K562 (cell line): ENCODE results near the gene SLFNL1. TPM values are rescaled to one million over a fixed set of nuclear protein-coding genes. Genes with fewer than 3 reads are reported as not detected.
A peak's percentile ranks its signal among the peaks of the same experiment; 100 is the strongest.

Experiments used
- ATAC-seq: fragments of 200-7000 bp; cut with Tn5 transposase; 3 replicates; pipeline ENCODE4 v1.9.1; 2020; ENCODE audit warnings: moderate library complexity
- BruUV-seq: library from RNA; stranded (reverse); fragments of 400-500 nt; replicated peaks from 2 replicates; lab custom pipeline; 2021; lab: Mats Ljungman, UMichigan
- CTCF ChIA-PET: fragments of 300-600 bp; formaldehyde crosslinking; extraction: SDS; loops from one replicate; lab custom pipeline; 2021; ENCODE audit warnings: low intra/inter-chr PET ratio; lab: Yijun Ruan, JAX
- POLR2A ChIA-PET: fragments of 300-600, 350-650 bp; sonication (Branson Sonifier 250); formaldehyde crosslinking; extraction: SDS; loops from one replicate; lab custom pipeline; 2021; ENCODE audit warnings: antibody characterized with exemption, inconsistent platforms; lab: Yijun Ruan, JAX
- DNase-seq, 4 experiments: peaks; one replicate each; pipeline versions ENCODE4 v3.0.0 to v3.0.0-alpha.2; 2011 to 2018; ENCODE audit warnings: low spot score in 3 of 4, mixed read lengths in 3 of 4; ENCODE audit errors: extremely low read depth in 1 of 4
- FAIRE-seq: peaks from 2 replicates; lab custom pipeline; 2011; peaks lifted over from hg19 to GRCh38; lab: Jason Lieb, UNC
- H2AFZ ChIP-seq: 2 replicates; pipeline ENCODE4 v1.6.0; 2011; ENCODE audit warnings: low read depth, low read length, control low read depth, inconsistent platforms
- H3K27ac ChIP-seq: fragments of 200-600 bp; 3 replicates; pipeline ENCODE4 v1.8.0; 2011; ENCODE audit warnings: low read depth, mild to moderate bottlenecking, control low read depth, inconsistent platforms, low read length, moderate library complexity, mixed read lengths; ENCODE audit errors: extremely low read depth
- H3K27me3 ChIP-seq, 2 experiments: fragments of 300-600 bp in 1 of 2; 2 replicates in 1 of 2; 3 replicates in 1 of 2; pipeline versions ENCODE4 v1.6.0 to v1.8.0; 2011; ENCODE audit warnings: inconsistent platforms in 2 of 2, low read length in 2 of 2, mild to moderate bottlenecking in 1 of 2, mixed read lengths in 1 of 2, moderate library complexity in 1 of 2; ENCODE audit not compliant: control insufficient read depth in 2 of 2, insufficient read depth in 2 of 2
- H3K36me3 ChIP-seq: fragments of 300-600 bp; 3 replicates; pipeline ENCODE4 v1.8.0; 2011; ENCODE audit warnings: mild to moderate bottlenecking, low read length, inconsistent platforms; ENCODE audit not compliant: control insufficient read depth, insufficient read depth
- H3K4me1 ChIP-seq, 2 experiments: fragments of 200-600 bp in 1 of 2; replicated peaks in 1 of 2; 2 replicates in 1 of 2; 3 replicates in 1 of 2; pipeline versions ENCODE4 v1.5.1 to v1.8.0; 2011; ENCODE audit warnings: inconsistent platforms in 2 of 2, low read length in 2 of 2, mild to moderate bottlenecking in 1 of 2, mixed read lengths in 1 of 2, moderate library complexity in 1 of 2; ENCODE audit not compliant: control insufficient read depth in 2 of 2, insufficient read depth in 2 of 2
- H3K4me2 ChIP-seq: 2 replicates; pipeline ENCODE4 v1.6.1; 2011; ENCODE audit warnings: low read length, control low read depth, inconsistent platforms, mixed read lengths; ENCODE audit not compliant: insufficient read depth
- H3K4me3 ChIP-seq: fragments of 200-600 bp; sonication (generic), shearing (Covaris generic); 2 replicates; pipeline ENCODE4 v1.5.1; 2016; ENCODE audit warnings: control low read depth, inconsistent platforms
- H3K79me2 ChIP-seq: fragments of 200-600 bp; 3 replicates; pipeline ENCODE4 v1.8.0; 2011; ENCODE audit warnings: low read length, inconsistent platforms; ENCODE audit not compliant: control insufficient read depth, insufficient read depth
- H3K9ac ChIP-seq, 2 experiments: 2 replicates each; pipeline versions ENCODE4 v1.6.0 to v1.6.1; 2011; ENCODE audit warnings: low read depth in 2 of 2, low read length in 2 of 2, control low read depth in 1 of 2, inconsistent platforms in 1 of 2, mild to moderate bottlenecking in 1 of 2, mixed read lengths in 1 of 2; ENCODE audit not compliant: insufficient read depth in 1 of 2
- H3K9me1 ChIP-seq: one replicate; pipeline ENCODE4 v1.6.0; 2011; ENCODE audit warnings: inconsistent platforms, mild to moderate bottlenecking, low read length, moderate library complexity; ENCODE audit not compliant: control insufficient read depth, insufficient read depth
- H3K9me3 ChIP-seq: replicated peaks from 2 replicates; pipeline ENCODE4 v1.5.1; 2011; ENCODE audit warnings: low read depth, low read length, inconsistent platforms; ENCODE audit not compliant: control insufficient read depth, insufficient read depth
- H4K20me1 ChIP-seq: replicated peaks from 2 replicates; pipeline ENCODE4 v1.6.1; 2011; ENCODE audit warnings: low read length, inconsistent platforms, mixed read lengths; ENCODE audit not compliant: control insufficient read depth, insufficient read depth
- E2F3 ChIP-seq: fragments of 250-450 bp; sonication (Bioruptor Pico); IDR thresholded peaks from 2 replicates; pipeline ENCODE4 v1.4.0; 2020; ENCODE audit warnings: mild to moderate bottlenecking
- HMGN3 ChIP-seq: IDR thresholded peaks from 2 replicates; pipeline ENCODE4 v1.6.1; 2011; ENCODE audit warnings: borderline replicate concordance, low read depth, mild to moderate bottlenecking, mixed read lengths, low read length; ENCODE audit not compliant: insufficient read length; ENCODE audit errors: extremely low read depth
- POLR2A ChIP-seq: fragments of 450-650 bp; conservative IDR thresholded peaks from 2 replicates; pipeline ENCODE4 v1.6.1; 2016
- POLR2G ChIP-seq: fragments of 200-400 bp; formaldehyde crosslinking; IDR thresholded peaks from 2 replicates; pipeline ENCODE4 v1.6.1; 2017; ENCODE audit warnings: low read depth, mild to moderate bottlenecking, antibody characterized with exemption, low read length, moderate library complexity
- PTTG1 ChIP-seq: fragments of 450-650 bp; IDR thresholded peaks from 2 replicates; pipeline ENCODE4 v1.6.1; 2016; ENCODE audit warnings: low read depth, mild to moderate bottlenecking, missing genetic modification characterization, missing compliant biosample characterization
- RBFOX2 ChIP-seq: fragments of 200-400 bp; formaldehyde crosslinking; IDR thresholded peaks from 2 replicates; pipeline ENCODE4 v1.6.1; 2017; ENCODE audit warnings: low read depth, mild to moderate bottlenecking, low read length, moderate library complexity
- RBM22 ChIP-seq: fragments of 200-400 bp; formaldehyde crosslinking; IDR thresholded peaks from 2 replicates; pipeline ENCODE4 v1.6.1; 2018; ENCODE audit warnings: low read length, low read depth; ENCODE audit not compliant: poor library complexity, severe bottlenecking
- WGBS: fragments of 100-300 bp; shearing (Covaris generic); methylation state at CpG from one replicate; pipeline ENCODE4 v1.1.6; 2016; ENCODE audit warnings: low coverage, mixed read lengths; ENCODE audit not compliant: insufficient coverage; ENCODE audit errors: missing lambda C conversion rate; 5-methylcytosine and 5-hydroxymethylcytosine counted together
- in situ Hi-C: fragments of 300-500 bp; cut with MboI; formaldehyde crosslinking; loops from 4 replicates; pipeline ENCODE4 v1.15.0; 2018; ENCODE audit warnings: inconsistent platforms, mixed read lengths
- intact Hi-C: fragments of 100-400 bp; cut with micrococcal nuclease; formaldehyde crosslinking; loops from 2 replicates; pipeline ENCODE4 v1.14.2; 2022
- polyA plus RNA-seq, 8 experiments: library from polyadenylated mRNA; depleted of rRNA in 4 of 8; stranded (reverse) in 5 of 8; unstranded in 3 of 8; fragments of >200 nt; fragmentation: Nextera tagmentation in 2 of 8; fragmentation: Illumina TruSeq in 1 of 8; extraction: Ambion mirVana in 2 of 8; extraction: Trizol in 1 of 8; gene quantifications; 2 replicates each; pipeline versions ENCODE4 v1.2.1 to v1.2.3, GENCODE V29; 2011 to 2014; ENCODE audit warnings: inconsistent platforms in 1 of 8, missing spikeins in 1 of 8
- total RNA-seq, 7 experiments: library from RNA; depleted of rRNA in 6 of 7; stranded (reverse); fragments of >200 nt in 6 of 7; fragmentation: Illumina TruSeq in 2 of 7; extraction: Trizol in 2 of 7; gene quantifications; 2 replicates each; pipeline versions ENCODE4 v1.2.1 to v1.2.3, GENCODE V29; 2011 to 2021; ENCODE audit warnings: low replicate concordance in 1 of 7
- TF ChIP-seq, protein P1 (sequence below): sonication (generic); formaldehyde crosslinking; IDR thresholded peaks from 2 replicates; pipeline ENCODE4 v1.8.1; 2023; ENCODE audit warnings: mild to moderate bottlenecking, missing genetic modification reagents

The SLFNL1 gene
- total and polyA plus RNA-seq, 9 of the 15 experiments (the other 6 are each of a cell fraction or from before 2014, with no cell fraction given), result 0.05 to 0.14 (median 0.06) TPM; not detected in 5

GRCh38 chr1:41017141-41018017 is 4.1 kb downstream of the SLFNL1 start:
- H3K36me3 ChIP-seq, result peaks cover 70% of the 10 kb centered on the region; the same call in 2 of the 3 replicates
- WGBS, result 94% methylated on average over 30 of the region's 44 CpGs
- BruUV-seq, result no TSS peak
- peaks cover 10% of the 10 kb centered on the region for H3K9me1 ChIP-seq
- no peaks in the 10 kb centered on the region for H3K27me3 ChIP-seq
- no peak overlapping the region for H2AFZ ChIP-seq
- ChIA-PET CTCF (no interaction called here), POLR2A (interaction anchor here (0.6 to 1.7 kb wide), 3 partner anchors 9 to 36 kb away, joined by 3 to 6 read pairs (median 4); no protein-coding TSS in a partner anchor)
- peaks cover 0 to 25% of the 10 kb centered on the region in 2 experiments; a peak in 2 of 5 replicates for H3K4me1 ChIP-seq
- H3K27ac ChIP-seq, result no peak overlapping the region
- intact Hi-C loops (no loop called here), in situ Hi-C loops (no loop called here)
- ATAC-seq, result no peak
- DNase-seq, result no peak
- no peaks in the 10 kb centered on the region for H4K20me1 ChIP-seq
- H3K9me3 ChIP-seq, result no peaks in the 10 kb centered on the region
- FAIRE-seq, result no peak
- TF ChIP-seq RBFOX2, result peak; percentile 40; the same call in 1 of the 2 replicates
- TF ChIP-seq, protein P1, sequence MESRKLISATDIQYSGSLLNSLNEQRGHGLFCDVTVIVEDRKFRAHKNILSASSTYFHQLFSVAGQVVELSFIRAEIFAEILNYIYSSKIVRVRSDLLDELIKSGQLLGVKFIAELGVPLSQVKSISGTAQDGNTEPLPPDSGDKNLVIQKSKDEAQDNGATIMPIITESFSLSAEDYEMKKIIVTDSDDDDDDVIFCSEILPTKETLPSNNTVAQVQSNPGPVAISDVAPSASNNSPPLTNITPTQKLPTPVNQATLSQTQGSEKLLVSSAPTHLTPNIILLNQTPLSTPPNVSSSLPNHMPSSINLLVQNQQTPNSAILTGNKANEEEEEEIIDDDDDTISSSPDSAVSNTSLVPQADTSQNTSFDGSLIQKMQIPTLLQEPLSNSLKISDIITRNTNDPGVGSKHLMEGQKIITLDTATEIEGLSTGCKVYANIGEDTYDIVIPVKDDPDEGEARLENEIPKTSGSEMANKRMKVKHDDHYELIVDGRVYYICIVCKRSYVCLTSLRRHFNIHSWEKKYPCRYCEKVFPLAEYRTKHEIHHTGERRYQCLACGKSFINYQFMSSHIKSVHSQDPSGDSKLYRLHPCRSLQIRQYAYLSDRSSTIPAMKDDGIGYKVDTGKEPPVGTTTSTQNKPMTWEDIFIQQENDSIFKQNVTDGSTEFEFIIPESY, result peak; percentile 80
- peak; percentile 60 for TF ChIP-seq POLR2G
- TF ChIP-seq E2F3 (CRISPR knock-in tag), result no peak
- TF ChIP-seq POLR2A, result peak; percentile 27; the same call in 1 of the 2 replicates
- no peak for TF ChIP-seq HMGN3
- no peak for TF ChIP-seq PTTG1 (tag)
- TF ChIP-seq RBM22, result peak; percentile 23
- TF ChIP-seq, all 486 proteins: peak for 5
- H3K4me2 ChIP-seq, result no peak overlapping the region
- no peak overlapping the region for H3K4me3 ChIP-seq
- H3K9ac ChIP-seq, result 0 out of 4 replicates have a peak overlapping the region, but pooled peaks of 1 of the 2 experiments have one; percentile 4
- H3K79me2 ChIP-seq, result no peaks in the 10 kb centered on the region
